ENCODE results near the gene MOSPD3. TPM values are rescaled to one million over a fixed set of nuclear protein-coding genes. Genes with fewer than 3 reads are reported as not detected.

The MOSPD3 gene
- total and polyA plus RNA-seq, 2 donors = 4.7 to 21.6 TPM

GRCh38 chr7:100600730-100601038 lies 11.7 kb upstream of the MOSPD3 start:
- Histone ChIP-seq H3K36me3 (ENCODE audit: control insufficient read depth in 2 of 2, insufficient read depth in 2 of 2, low read length in 1 of 2) (no peaks in the 10 kb centered on the region), H3K4me3 (ENCODE audit: low read length in 2 of 2) (no peak overlapping the region), H3K4me1 (ENCODE audit: control insufficient read depth in 2 of 2, insufficient read depth in 2 of 2, low read length in 2 of 2) (peaks cover 11 to 28% of the 10 kb centered on the region in 2 donors), H3K9me3 (ENCODE audit: control insufficient read depth in 2 of 2, insufficient read depth in 1 of 2, low read length in 1 of 2) (peaks cover 0 to 4% of the 10 kb centered on the region in 2 donors), H3K27me3 (ENCODE audit: control insufficient read depth in 2 of 2, insufficient read depth in 1 of 2, low read length in 1 of 2) (peaks cover 14 to 35% of the 10 kb centered on the region in 2 donors), H3K27ac (ENCODE audit: low read depth in 1 of 2, low read length in 1 of 2) (no peak overlapping the region)
- DNase-seq (ENCODE audit: low read depth in 6 of 9, low spot score in 9 of 9) = no peak
- WGBS = 96% methylated on average over 9 of the region's 9 CpGs

- WGBS = 89% methylated on average over 21 of the region's 21 CpGs
Measured at GRCh38 chr7:100602889-100603725, 9.2 kb upstream of the MOSPD3 start.

GRCh38 chr7:100603726-100604027 lies 8.7 kb upstream of the MOSPD3 start:
- peaks cover 27 to 60% of the 10 kb centered on the region in 2 donors for H3K27me3 ChIP-seq (ENCODE audit: control insufficient read depth in 2 of 2, insufficient read depth in 1 of 2, low read length in 1 of 2)
- H3K36me3 ChIP-seq (ENCODE audit: control insufficient read depth in 2 of 2, insufficient read depth in 2 of 2, low read length in 1 of 2) = no peaks in the 10 kb centered on the region
- peaks cover 0 to 7% of the 10 kb centered on the region in 2 donors for H3K9me3 ChIP-seq (ENCODE audit: control insufficient read depth in 2 of 2, insufficient read depth in 1 of 2, low read length in 1 of 2)
- no peak for DNase-seq (ENCODE audit: low read depth in 6 of 9, low spot score in 9 of 9)
- peak overlapping the region in 1 of 2 donors; percentile 74 for H3K27ac ChIP-seq (ENCODE audit: low read depth in 1 of 2, low read length in 1 of 2)
- WGBS = 42% methylated on average over 10 of the region's 10 CpGs
- peaks cover 11 to 31% of the 10 kb centered on the region in 2 donors for H3K4me1 ChIP-seq (ENCODE audit: control insufficient read depth in 2 of 2, insufficient read depth in 2 of 2, low read length in 2 of 2)
- peak overlapping the region; percentile 54 to 75 for H3K4me3 ChIP-seq (ENCODE audit: low read length in 2 of 2)

More at GRCh38 chr7:100602889-100603725, 9.2 kb upstream of the MOSPD3 start:
- Histone ChIP-seq H3K27me3 (ENCODE audit: control insufficient read depth in 2 of 2, insufficient read depth in 1 of 2, low read length in 1 of 2) (peaks cover 27 to 59% of the 10 kb centered on the region in 2 donors), H3K4me1 (ENCODE audit: control insufficient read depth in 2 of 2, insufficient read depth in 2 of 2, low read length in 2 of 2) (peaks cover 11 to 31% of the 10 kb centered on the region in 2 donors), H3K36me3 (ENCODE audit: control insufficient read depth in 2 of 2, insufficient read depth in 2 of 2, low read length in 1 of 2) (no peaks in the 10 kb centered on the region), H3K4me3 (ENCODE audit: low read length in 2 of 2) (peak overlapping the region in 1 of 2 donors; percentile 54), H3K9me3 (ENCODE audit: control insufficient read depth in 2 of 2, insufficient read depth in 1 of 2, low read length in 1 of 2) (peaks cover 0 to 7% of the 10 kb centered on the region in 2 donors), H3K27ac (ENCODE audit: low read depth in 1 of 2, low read length in 1 of 2) (peak overlapping the region; percentile 26 to 74)
- no peak for DNase-seq (ENCODE audit: low read depth in 6 of 9, low spot score in 9 of 9)

GRCh38 chr7:100604028-100604975 lies 8.0 kb upstream of the MOSPD3 start:
- 2% methylated on average over 70 of the region's 70 CpGs for WGBS
- Histone ChIP-seq H3K27ac (ENCODE audit: low read depth in 1 of 2, low read length in 1 of 2) (peak overlapping the region in 1 of 2 donors; percentile 74), H3K4me1 (ENCODE audit: control insufficient read depth in 2 of 2, insufficient read depth in 2 of 2, low read length in 2 of 2) (peaks cover 11 to 31% of the 10 kb centered on the region in 2 donors), H3K36me3 (ENCODE audit: control insufficient read depth in 2 of 2, insufficient read depth in 2 of 2, low read length in 1 of 2) (no peaks in the 10 kb centered on the region), H3K9me3 (ENCODE audit: control insufficient read depth in 2 of 2, insufficient read depth in 1 of 2, low read length in 1 of 2) (peaks cover 0 to 7% of the 10 kb centered on the region in 2 donors), H3K27me3 (ENCODE audit: control insufficient read depth in 2 of 2, insufficient read depth in 1 of 2, low read length in 1 of 2) (peaks cover 27 to 60% of the 10 kb centered on the region in 2 donors), H3K4me3 (ENCODE audit: low read length in 2 of 2) (peak overlapping the region; percentile 54 to 75)
- peak in 5 of 9 donors; percentile 41 to 77 (median 61) for DNase-seq (ENCODE audit: low read depth in 6 of 9, low spot score in 9 of 9)

- Histone ChIP-seq H3K27me3 (ENCODE audit: control insufficient read depth in 2 of 2, insufficient read depth in 1 of 2, low read length in 1 of 2) (peaks cover 27 to 60% of the 10 kb centered on the region in 2 donors), H3K27ac (ENCODE audit: low read depth in 1 of 2, low read length in 1 of 2) (peak overlapping the region in 1 of 2 donors; percentile 40), H3K36me3 (ENCODE audit: control insufficient read depth in 2 of 2, insufficient read depth in 2 of 2, low read length in 1 of 2) (no peaks in the 10 kb centered on the region), H3K4me3 (ENCODE audit: low read length in 2 of 2) (peak overlapping the region; percentile 54 to 75), H3K9me3 (ENCODE audit: control insufficient read depth in 2 of 2, insufficient read depth in 1 of 2, low read length in 1 of 2) (peaks cover 0 to 7% of the 10 kb centered on the region in 2 donors), H3K4me1 (ENCODE audit: control insufficient read depth in 2 of 2, insufficient read depth in 2 of 2, low read length in 2 of 2) (peaks cover 11 to 31% of the 10 kb centered on the region in 2 donors)
- peak in 1 of 9 donors; percentile 27 for DNase-seq (ENCODE audit: low read depth in 6 of 9, low spot score in 9 of 9)
- 2% methylated on average over 68 of the region's 68 CpGs for WGBS
Measured at GRCh38 chr7:100604976-100605911, 7.1 kb upstream of the MOSPD3 start.

GRCh38 chr7:100606313-100606712 lies 6.0 kb upstream of the MOSPD3 start:
- WGBS = 97% methylated on average over 12 of the region's 12 CpGs
- Histone ChIP-seq H3K27ac (ENCODE audit: low read depth in 1 of 2, low read length in 1 of 2) (no peak overlapping the region), H3K27me3 (ENCODE audit: control insufficient read depth in 2 of 2, insufficient read depth in 1 of 2, low read length in 1 of 2) (peaks cover 27 to 60% of the 10 kb centered on the region in 2 donors), H3K4me1 (ENCODE audit: control insufficient read depth in 2 of 2, insufficient read depth in 2 of 2, low read length in 2 of 2) (peaks cover 14 to 40% of the 10 kb centered on the region in 2 donors), H3K9me3 (ENCODE audit: control insufficient read depth in 2 of 2, insufficient read depth in 1 of 2, low read length in 1 of 2) (peaks cover 0 to 7% of the 10 kb centered on the region in 2 donors), H3K4me3 (ENCODE audit: low read length in 2 of 2) (no peak overlapping the region), H3K36me3 (ENCODE audit: control insufficient read depth in 2 of 2, insufficient read depth in 2 of 2, low read length in 1 of 2) (no peaks in the 10 kb centered on the region)
- no peak for DNase-seq (ENCODE audit: low read depth in 6 of 9, low spot score in 9 of 9)

GRCh38 chr7:100607111-100607510 lies 5.2 kb upstream of the MOSPD3 start:
- DNase-seq (ENCODE audit: low read depth in 6 of 9, low spot score in 9 of 9) = no peak
- Histone ChIP-seq H3K36me3 (ENCODE audit: control insufficient read depth in 2 of 2, insufficient read depth in 2 of 2, low read length in 1 of 2) (no peaks in the 10 kb centered on the region), H3K27me3 (ENCODE audit: control insufficient read depth in 2 of 2, insufficient read depth in 1 of 2, low read length in 1 of 2) (peaks cover 27 to 57% of the 10 kb centered on the region in 2 donors), H3K4me3 (ENCODE audit: low read length in 2 of 2) (no peak overlapping the region), H3K27ac (ENCODE audit: low read depth in 1 of 2, low read length in 1 of 2) (no peak overlapping the region), H3K9me3 (ENCODE audit: control insufficient read depth in 2 of 2, insufficient read depth in 1 of 2, low read length in 1 of 2) (peaks cover 0 to 7% of the 10 kb centered on the region in 2 donors), H3K4me1 (ENCODE audit: control insufficient read depth in 2 of 2, insufficient read depth in 2 of 2, low read length in 2 of 2) (peaks cover 14 to 44% of the 10 kb centered on the region in 2 donors)
- WGBS = 97% methylated on average over 8 of the region's 8 CpGs

GRCh38 chr7:100609958-100610357 lies 2.4 kb upstream of the MOSPD3 start:
- 93% methylated on average over 5 of the region's 5 CpGs for WGBS
- Histone ChIP-seq H3K9me3 (ENCODE audit: control insufficient read depth in 2 of 2, insufficient read depth in 1 of 2, low read length in 1 of 2) (peaks cover 0 to 4% of the 10 kb centered on the region in 2 donors), H3K4me1 (ENCODE audit: control insufficient read depth in 2 of 2, insufficient read depth in 2 of 2, low read length in 2 of 2) (peaks cover 17 to 41% of the 10 kb centered on the region in 2 donors), H3K36me3 (ENCODE audit: control insufficient read depth in 2 of 2, insufficient read depth in 2 of 2, low read length in 1 of 2) (no peaks in the 10 kb centered on the region), H3K27me3 (ENCODE audit: control insufficient read depth in 2 of 2, insufficient read depth in 1 of 2, low read length in 1 of 2) (peaks cover 20 to 35% of the 10 kb centered on the region in 2 donors), H3K27ac (ENCODE audit: low read depth in 1 of 2, low read length in 1 of 2) (no peak overlapping the region), H3K4me3 (ENCODE audit: low read length in 2 of 2) (no peak overlapping the region)
- no peak for DNase-seq (ENCODE audit: low read depth in 6 of 9, low spot score in 9 of 9)

Data from thymus (tissue), 11 donors.